AG20443 (cell line): Measurements from ENCODE around the gene MED14.

Source experiments
- DNase-seq: peaks from one replicate; pipeline ENCODE4 v3.0.0; 2012; ENCODE audit warnings: low spot score, mixed read lengths

The MED14 gene

GRCh38 chrX:40729598-40730584, 5.5 kb downstream of the MED14 start:
- no peak for DNase-seq

- no peak for DNase-seq
Measured at GRCh38 chrX:40727581-40728252, 7.6 kb downstream of the MED14 start.

GRCh38 chrX:40727093-40727492, 8.2 kb downstream of the MED14 start:
- no peak for DNase-seq

- DNase-seq = no peak
Measured at GRCh38 chrX:40722930-40723329, 12.4 kb downstream of the MED14 start.

DNA sequence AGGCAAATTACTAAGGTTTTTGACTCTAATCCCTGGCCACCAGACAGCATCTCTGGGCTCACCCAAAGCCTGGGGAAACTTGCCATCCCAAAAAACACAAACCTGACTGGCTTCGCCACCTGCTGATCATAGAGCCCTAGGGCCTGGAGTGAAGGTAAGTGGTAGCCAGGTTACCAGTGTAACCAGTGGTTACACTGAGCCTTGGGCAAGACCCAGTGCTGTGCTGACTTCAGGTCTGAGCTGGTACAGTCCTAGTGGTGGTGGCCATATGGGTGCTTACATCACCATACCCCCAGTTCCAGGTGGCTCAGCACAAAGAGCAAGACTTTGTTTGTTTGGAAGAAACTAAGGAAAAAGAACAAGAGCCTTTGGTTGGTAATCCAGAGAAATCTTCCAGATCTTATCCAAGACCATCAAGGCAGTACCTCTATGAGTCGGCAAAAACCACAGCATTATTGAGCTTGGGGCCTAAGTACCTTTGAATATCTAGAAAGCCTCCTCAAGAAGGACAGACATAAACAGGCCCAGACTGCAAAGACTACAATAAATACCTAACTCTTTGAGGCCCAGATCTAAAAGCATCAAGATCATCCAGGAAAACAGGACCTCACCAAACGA, 13.7 kb downstream of the MED14 start:
- no peak for DNase-seq

GRCh38 chrX:40720792-40721191, 14.6 kb downstream of the MED14 start:
- no peak for DNase-seq

DNA sequence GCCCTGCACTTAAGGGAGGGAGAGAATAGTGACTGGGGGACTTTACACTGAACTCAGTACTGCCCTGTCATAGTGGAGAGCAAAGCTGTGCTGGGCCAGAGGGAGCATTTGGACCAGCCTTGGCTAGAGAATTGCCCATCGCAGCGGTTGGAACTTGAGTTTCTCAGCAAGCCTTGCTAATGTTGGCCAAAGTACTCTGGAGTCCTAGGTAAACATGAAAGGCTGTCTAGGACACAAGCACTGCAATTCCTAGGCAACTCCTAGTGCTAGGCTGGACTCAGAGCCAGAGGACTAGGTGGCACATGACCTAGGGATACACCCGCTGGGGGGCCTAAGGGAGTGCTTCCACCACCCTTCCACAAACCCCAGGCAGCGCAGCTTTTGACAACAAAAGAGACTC, 15.0 kb downstream of the MED14 start:
- no peak for DNase-seq

DNA sequence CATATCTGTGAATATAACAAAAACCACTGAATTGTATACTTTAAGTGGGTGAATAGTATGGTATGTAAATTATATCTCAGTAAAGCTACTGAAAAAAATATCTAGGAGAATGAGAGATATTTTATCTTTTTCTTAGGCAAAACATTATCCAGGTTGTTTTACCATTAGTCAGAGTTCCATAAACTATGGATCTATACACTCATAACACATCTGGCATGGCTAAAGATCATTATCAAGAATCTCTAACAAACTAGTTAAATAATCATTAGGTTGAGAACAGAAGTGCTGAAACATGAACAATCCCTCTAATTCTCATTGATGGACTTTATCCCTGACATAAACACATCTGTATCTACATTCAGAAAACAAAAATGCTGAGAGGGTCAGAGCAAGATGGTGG, 15.6 kb downstream of the MED14 start:
- no peak for DNase-seq

DNA sequence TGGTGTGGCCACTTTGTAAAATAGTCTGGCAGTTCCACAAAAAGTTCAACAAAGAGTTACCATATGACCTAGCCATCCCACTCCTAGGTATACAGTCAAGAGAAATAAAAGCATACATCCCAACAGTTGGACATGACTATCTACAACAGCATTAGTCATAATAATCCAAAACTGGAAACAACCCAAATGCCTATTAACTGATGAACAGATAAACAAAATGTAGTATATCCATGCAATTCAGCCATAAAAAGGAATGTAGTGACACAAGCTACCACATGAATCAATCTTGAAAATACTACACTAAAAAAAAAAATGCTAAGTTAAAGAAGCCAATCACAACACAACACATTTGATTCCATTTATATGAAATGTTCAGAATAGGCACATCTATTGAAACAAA, 16.1 kb downstream of the MED14 start:
- no peak for DNase-seq

- DNase-seq = no peak
Measured at GRCh38 chrX:40709395-40709794, 25.9 kb downstream of the MED14 start.

- no peak for DNase-seq
Measured at GRCh38 chrX:40705658-40706312, 29.6 kb downstream of the MED14 start.

- no peak for DNase-seq
Measured at GRCh38 chrX:40700640-40701342, 34.6 kb downstream of the MED14 start.

DNA sequence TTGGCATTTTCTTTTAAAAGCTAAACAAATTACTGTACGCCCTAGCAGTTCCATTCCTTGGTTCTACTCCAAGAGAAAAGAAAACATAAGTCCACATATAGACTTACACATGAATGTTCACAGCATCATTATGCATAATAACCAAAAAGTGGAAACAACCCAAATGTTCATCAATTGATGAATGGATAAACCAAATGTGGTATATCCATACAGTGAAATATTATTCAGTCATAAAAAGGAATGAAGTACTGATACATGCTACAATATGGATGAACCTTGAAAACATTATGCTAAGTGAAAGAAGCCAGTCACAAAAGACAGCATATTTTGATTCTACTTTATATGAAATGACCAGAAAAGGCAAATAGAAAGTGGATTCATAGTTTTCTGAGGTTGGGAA, 36.5 kb downstream of the MED14 start:
- DNase-seq = no peak

GRCh38 chrX:40694802-40695201, 40.5 kb downstream of the MED14 start:
- DNase-seq = no peak

DNA sequence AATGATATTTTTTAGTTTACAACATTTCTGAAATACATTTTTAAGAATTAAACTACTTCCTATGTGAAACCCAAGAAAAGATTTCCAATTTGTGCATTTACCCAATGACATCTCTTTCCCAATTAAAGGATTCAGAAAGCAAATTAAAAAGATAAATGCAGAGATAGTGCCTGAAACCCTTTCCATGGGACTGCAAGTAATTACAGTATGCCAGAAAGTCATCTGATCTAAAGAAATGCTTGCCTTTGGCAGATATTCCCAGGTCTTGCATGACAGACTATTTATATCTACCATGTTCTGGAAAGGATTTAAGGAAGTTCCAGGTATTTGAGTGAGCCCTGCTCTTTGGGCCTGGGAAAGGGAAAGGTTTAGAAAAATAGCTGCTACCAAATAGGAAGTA, 46.4 kb downstream of the MED14 start:
- DNase-seq = no peak

DNA sequence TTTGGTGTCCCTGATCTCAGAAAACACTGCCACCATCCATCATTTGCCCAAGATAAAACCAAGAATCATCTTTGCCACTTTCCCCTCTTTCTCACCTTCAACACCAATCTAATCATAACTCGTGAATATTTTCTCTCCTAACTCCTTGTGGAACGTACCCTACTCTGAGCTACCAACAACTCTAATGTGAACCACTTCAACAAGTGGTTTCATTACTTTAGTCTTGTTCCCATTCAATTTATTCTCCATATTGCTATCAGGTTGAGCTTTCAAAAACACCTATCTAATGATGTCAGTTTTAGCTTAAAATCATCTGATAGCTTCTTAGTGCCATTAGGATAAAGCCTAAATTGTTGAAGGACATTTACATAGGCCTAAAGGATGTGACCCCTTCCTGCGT, 48.2 kb downstream of the MED14 start:
- no peak for DNase-seq

DNA sequence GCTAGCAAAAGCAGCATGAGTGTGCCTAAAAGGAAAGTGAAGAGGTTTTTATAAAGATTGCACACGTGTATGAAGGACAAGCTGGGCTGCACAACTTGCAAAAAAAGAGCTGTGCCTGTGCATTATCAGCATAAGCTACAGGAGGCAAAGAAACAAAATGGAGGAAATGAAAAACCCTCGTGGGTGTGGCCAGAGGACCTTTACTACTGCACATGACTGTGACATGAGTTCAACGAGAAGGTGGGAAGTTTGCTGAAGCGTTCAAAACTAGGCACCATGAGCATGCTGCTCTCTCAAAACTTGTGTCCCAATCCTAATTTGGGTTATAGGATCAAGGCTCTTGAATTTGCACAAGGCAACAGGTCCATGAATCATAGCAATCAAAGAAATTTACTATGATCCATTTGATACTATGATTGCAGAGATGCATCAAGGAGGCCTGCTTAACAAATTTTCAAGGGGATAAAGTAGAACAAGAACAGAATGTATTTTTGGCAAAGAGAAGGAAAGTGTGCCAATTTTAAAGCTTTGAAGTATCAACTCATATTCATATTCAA, 49.9 kb downstream of the MED14 start:
- no peak for DNase-seq

DNA sequence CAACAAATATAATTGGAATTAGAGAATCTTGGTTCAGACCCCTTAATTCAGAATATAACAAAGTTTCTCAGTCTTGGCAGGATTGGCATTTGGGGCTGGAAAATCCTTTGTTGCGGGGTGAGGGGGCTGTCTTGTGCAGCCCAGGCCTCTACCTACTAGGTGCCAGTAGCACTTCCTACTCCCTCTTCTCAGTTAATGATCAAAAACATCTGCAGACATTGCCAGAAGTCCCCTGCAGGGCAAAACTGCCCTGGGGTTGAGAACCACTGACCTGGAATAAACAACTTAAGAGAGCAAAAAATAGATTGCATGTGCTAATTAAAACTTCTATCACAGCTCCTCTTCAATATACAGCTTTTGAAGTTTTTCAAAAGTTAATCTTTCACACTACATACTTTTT, 51.2 kb downstream of the MED14 start:
- DNase-seq = no peak

- DNase-seq = no peak
Measured at GRCh38 chrX:40683245-40683644, 52.1 kb downstream of the MED14 start.

DNA sequence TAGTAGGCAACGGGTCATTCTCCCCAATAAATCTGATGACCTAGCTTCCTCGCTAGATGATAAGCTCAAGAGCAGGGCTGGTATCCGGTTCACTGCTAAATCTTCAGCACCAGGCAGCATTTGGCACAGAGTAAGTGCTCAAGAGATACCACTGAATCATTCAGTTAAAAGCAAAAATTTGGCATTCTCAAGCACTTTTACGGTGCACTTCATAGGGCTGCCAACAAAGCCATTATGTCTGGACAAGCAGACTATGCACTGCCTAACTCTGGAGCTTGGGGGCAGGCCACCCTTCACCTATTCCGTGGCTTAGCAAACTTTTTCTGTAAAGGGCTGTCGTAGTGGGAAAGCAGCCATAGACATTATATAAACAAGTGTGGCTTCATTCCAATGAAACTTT, 64.2 kb downstream of the MED14 start:
- no peak for DNase-seq

DNA sequence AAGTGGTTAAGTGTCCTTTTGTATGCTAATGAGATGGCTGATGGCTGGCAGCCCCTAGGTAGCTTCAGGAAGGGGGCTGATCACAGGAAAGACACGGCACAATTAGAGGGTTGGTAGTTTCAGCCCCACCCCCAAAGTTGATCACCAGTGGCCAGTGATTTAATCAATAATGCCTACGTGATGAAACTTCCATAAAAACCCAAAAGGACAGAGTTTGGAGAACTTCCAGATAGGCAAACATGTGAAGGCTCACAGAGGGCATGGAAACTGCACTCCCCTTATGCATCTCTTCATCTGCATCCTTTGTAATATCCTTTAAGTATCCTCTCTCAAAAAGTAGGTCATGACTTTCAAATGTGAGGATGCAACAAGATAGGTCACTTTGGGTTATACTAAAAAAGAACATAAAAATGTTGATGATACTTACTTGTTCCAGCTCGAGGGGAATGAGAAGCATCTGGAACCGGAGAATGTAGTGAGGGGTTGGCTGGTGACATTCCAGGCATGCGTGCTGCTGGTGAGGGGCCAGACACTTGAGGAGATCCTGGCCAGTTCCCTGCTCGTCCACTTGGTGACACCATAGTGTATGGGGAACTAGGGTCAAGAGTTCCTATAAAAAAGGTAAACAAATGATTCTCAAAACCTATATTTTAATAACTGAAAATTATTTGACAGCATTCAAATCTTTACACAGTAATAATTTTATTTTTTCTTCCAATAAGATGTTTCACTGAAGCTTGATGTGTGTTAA, 71.3 kb downstream of the MED14 start:
- DNase-seq = peak; percentile 64
